Suprapubic skin (tissue), 4 donors: ENCODE data around the gene SLC23A1. TPM values are rescaled to one million over a fixed set of nuclear protein-coding genes. Genes with fewer than 3 reads are reported as not detected.
"Not testable (repeated sequence)": the region's sequence is repeated elsewhere in the genome, so short reads cannot be mapped to it uniquely, and the experiment has no call there.

Experiments
- DNase-seq, 2 donors: peaks; one replicate each; pipeline ENCODE4 v3.0.0-alpha.2; 2019; ENCODE audit warnings: low spot score in 2 of 2
- H3K27ac ChIP-seq: fragments of 200-600 bp; sonication (generic); one replicate; pipeline ENCODE4 v1.5.1; 2019
- H3K27me3 ChIP-seq: fragments of 200-600 bp; sonication (generic); one replicate; pipeline ENCODE4 v1.5.1; 2019
- H3K36me3 ChIP-seq: fragments of 200-600 bp; sonication (generic); one replicate; pipeline ENCODE4 v1.5.1; 2019
- H3K4me1 ChIP-seq: fragments of 200-600 bp; sonication (generic); one replicate; pipeline ENCODE4 v1.5.1; 2019
- H3K4me3 ChIP-seq: fragments of 200-600 bp; sonication (generic); one replicate; pipeline ENCODE4 v1.5.1; 2019; ENCODE audit warnings: mild to moderate bottlenecking
- H3K9me3 ChIP-seq: fragments of 200-600 bp; sonication (generic); one replicate; pipeline ENCODE4 v1.5.1; 2019
- CTCF ChIP-seq, 2 donors: fragments of 200-600 bp in 1 of 2; fragments of 450-650 bp in 1 of 2; sonication (generic) in 1 of 2; IDR thresholded peaks; one replicate each; pipeline ENCODE4 v1.5.1; 2016 to 2019; ENCODE audit warnings: antibody characterized with exemption in 2 of 2, mild to moderate bottlenecking in 1 of 2, moderate library complexity in 1 of 2
- EP300 ChIP-seq: sonication (generic); formaldehyde crosslinking; IDR thresholded peaks from one replicate; pipeline ENCODE4 v1.6.1; 2017; ENCODE audit warnings: antibody characterized with exemption
- POLR2A ChIP-seq, 2 donors: fragments of 450-650 bp; IDR thresholded peaks; one replicate each; pipeline ENCODE4 v1.6.1; 2017; ENCODE audit warnings: antibody characterized with exemption in 2 of 2, mild to moderate bottlenecking in 2 of 2, moderate library complexity in 2 of 2
- POLR2AphosphoS5 ChIP-seq, 3 donors: sonication (generic); formaldehyde crosslinking; IDR thresholded peaks; one replicate each; pipeline ENCODE4 v1.6.1; 2017; ENCODE audit warnings: antibody characterized with exemption in 3 of 3
- WGBS: methylation state at CpG from one replicate; pipeline ENCODE4 v1.1.5; 2018; 5-methylcytosine and 5-hydroxymethylcytosine counted together
- total RNA-seq, 4 donors: library from RNA; depleted of rRNA; stranded (reverse); fragments of >200 nt; gene quantifications; one replicate each; pipeline ENCODE4 v1.1.0, GENCODE V29; 2016

The SLC23A1 gene
- total RNA-seq, 4 donors from 2014 or later, result 2.3 to 6.4 (median 3.0) TPM; not detected in 1

GRCh38 chr5:139361835-139362429, 21.2 kb downstream of the SLC23A1 start:
- TF ChIP-seq EP300 (no peak), POLR2A (IDR thresholded peaks at IDR 0.05) (no peak), POLR2AphosphoS5 (IDR thresholded peaks at IDR 0.05) (no peak), CTCF (IDR thresholded peaks at IDR 0.05) (no peak)
- 78% methylated on average over 6 of the region's 6 CpGs for WGBS
- no peaks in the 10 kb centered on the region for H3K9me3 ChIP-seq
- no peak for DNase-seq
- H3K27me3 ChIP-seq, result no peaks in the 10 kb centered on the region
- peaks cover 3% of the 10 kb centered on the region for H3K4me1 ChIP-seq
- peaks cover 35% of the 10 kb centered on the region for H3K36me3 ChIP-seq
- no peak overlapping the region for H3K4me3 ChIP-seq
- H3K27ac ChIP-seq, result no peak overlapping the region

- DNase-seq, result no peak
- Histone ChIP-seq H3K4me1 (peaks cover 4% of the 10 kb centered on the region), H3K27ac (no peak overlapping the region), H3K9me3 (no peaks in the 10 kb centered on the region), H3K4me3 (no peak overlapping the region), H3K36me3 (peaks cover 20% of the 10 kb centered on the region), H3K27me3 (no peaks in the 10 kb centered on the region)
- TF ChIP-seq POLR2A (IDR thresholded peaks at IDR 0.05), result no peak
- TF ChIP-seq CTCF (IDR thresholded peaks at IDR 0.05), result no peak
- TF ChIP-seq POLR2AphosphoS5 (IDR thresholded peaks at IDR 0.05), result no peak
- TF ChIP-seq EP300, result no peak
- 93% methylated on average over 4 of the region's 4 CpGs for WGBS
Measured at GRCh38 chr5:139360384-139360783, 22.7 kb downstream of the SLC23A1 start.

- H3K4me1 ChIP-seq, result peaks cover 6% of the 10 kb centered on the region
- no peaks in the 10 kb centered on the region for H3K9me3 ChIP-seq
- H3K4me3 ChIP-seq, result no peak overlapping the region
- DNase-seq, result no peak
- TF ChIP-seq POLR2A (IDR thresholded peaks at IDR 0.05) (no peak), CTCF (IDR thresholded peaks at IDR 0.05) (no peak), EP300 (no peak), POLR2AphosphoS5 (IDR thresholded peaks at IDR 0.05) (no peak)
- H3K27ac ChIP-seq, result no peak overlapping the region
- peaks cover 3% of the 10 kb centered on the region for H3K36me3 ChIP-seq
- H3K27me3 ChIP-seq, result no peaks in the 10 kb centered on the region
Measured at GRCh38 chr5:139358064-139358463, 25.0 kb downstream of the SLC23A1 start.

GRCh38 chr5:139355900-139356299, 27.2 kb downstream of the SLC23A1 start:
- not testable (repeated sequence) for DNase-seq

GRCh38 chr5:139354186-139354585, 28.9 kb downstream of the SLC23A1 start:
- Histone ChIP-seq H3K36me3 (no peaks in the 10 kb centered on the region), H3K9me3 (no peaks in the 10 kb centered on the region), H3K4me3 (no peak overlapping the region), H3K27me3 (no peaks in the 10 kb centered on the region), H3K4me1 (peaks cover 17% of the 10 kb centered on the region), H3K27ac (no peak overlapping the region)
- 96% methylated on average over 3 of the region's 3 CpGs for WGBS
- TF ChIP-seq POLR2A (IDR thresholded peaks at IDR 0.05) (no peak), POLR2AphosphoS5 (IDR thresholded peaks at IDR 0.05) (no peak), EP300 (no peak), CTCF (IDR thresholded peaks at IDR 0.05) (no peak)
- DNase-seq, result no peak

More at GRCh38 chr5:139355900-139356299, 27.2 kb downstream of the SLC23A1 start:
- H3K9me3 ChIP-seq, H3K36me3 ChIP-seq, H3K27ac ChIP-seq, H3K4me1 ChIP-seq, H3K27me3 ChIP-seq, H3K4me3 ChIP-seq: not testable (repeated sequence)
- WGBS, result 94% methylated on average over 8 of the region's 8 CpGs

GRCh38 chr5:139347863-139348262, 35.2 kb downstream of the SLC23A1 start:
- not testable (repeated sequence) for H3K4me3 ChIP-seq, H3K9me3 ChIP-seq, H3K36me3 ChIP-seq, H3K27me3 ChIP-seq, H3K27ac ChIP-seq, DNase-seq
- H3K4me1 ChIP-seq, result peaks cover 40% of the 10 kb centered on the region
- 91% methylated on average over 9 of the region's 9 CpGs for WGBS

- not testable (repeated sequence) for H3K36me3 ChIP-seq, H3K27me3 ChIP-seq, H3K4me3 ChIP-seq, DNase-seq, H3K27ac ChIP-seq, H3K9me3 ChIP-seq
- 90% methylated on average over 8 of the region's 8 CpGs for WGBS
- H3K4me1 ChIP-seq, result peaks cover 54% of the 10 kb centered on the region
Measured at GRCh38 chr5:139345442-139345841, 37.7 kb downstream of the SLC23A1 start.
